GM06990 (cell line): ENCODE measurements around the gene STK40.

Experiments used
- DNase-seq: peaks from one replicate; pipeline ENCODE4 v3.0.0-alpha.2; 2011; ENCODE audit not compliant: insufficient read length; ENCODE audit errors: extremely low read depth
- H3K27me3 ChIP-seq: replicated peaks from 2 replicates; pipeline ENCODE4 v1.6.0; 2011; ENCODE audit warnings: low read length; ENCODE audit not compliant: control insufficient read depth, insufficient read depth
- H3K36me3 ChIP-seq: 2 replicates; pipeline ENCODE4 v1.5.1; 2011; ENCODE audit warnings: low read length; ENCODE audit not compliant: control insufficient read depth, insufficient read depth
- H3K4me3 ChIP-seq: replicated peaks from 2 replicates; pipeline ENCODE4 v1.5.1; 2011; ENCODE audit warnings: low read depth, mild to moderate bottlenecking, control low read depth, low read length
- CTCF ChIP-seq: IDR thresholded peaks from 2 replicates; pipeline ENCODE4 v1.5.1; 2011; ENCODE audit warnings: low read length, control low read depth, mild to moderate bottlenecking, inconsistent platforms; ENCODE audit not compliant: insufficient read depth, poor library complexity, severe bottlenecking

Gene STK40

GRCh38 chr1:36352910-36353878 is 32.5 kb downstream of the STK40 start:
- no peak for TF ChIP-seq CTCF
- no peak overlapping the region for H3K4me3 ChIP-seq
- H3K27me3 ChIP-seq: no peaks in the 10 kb centered on the region
- DNase-seq: no peak
- peaks cover 42% of the 10 kb centered on the region for H3K36me3 ChIP-seq

- no peak for TF ChIP-seq CTCF
- peaks cover 41% of the 10 kb centered on the region for H3K36me3 ChIP-seq
- no peaks in the 10 kb centered on the region for H3K27me3 ChIP-seq
- no peak for DNase-seq
- no peak overlapping the region for H3K4me3 ChIP-seq
Measured at GRCh38 chr1:36352125-36352909, 33.4 kb downstream of the STK40 start.

- H3K36me3 ChIP-seq: peaks cover 47% of the 10 kb centered on the region
- no peak overlapping the region for H3K4me3 ChIP-seq
- no peak for TF ChIP-seq CTCF
- no peak for DNase-seq
- no peaks in the 10 kb centered on the region for H3K27me3 ChIP-seq
Measured at GRCh38 chr1:36351227-36351977, 34.3 kb downstream of the STK40 start.

GRCh38 chr1:36350659-36351226 is 35.0 kb downstream of the STK40 start:
- H3K36me3 ChIP-seq: peaks cover 49% of the 10 kb centered on the region
- no peak overlapping the region for H3K4me3 ChIP-seq

More at GRCh38 chr1:36350659-36351226, 35.0 kb downstream of the STK40 start:
- DNase-seq: no peak
- no peak for TF ChIP-seq CTCF
- H3K27me3 ChIP-seq: no peaks in the 10 kb centered on the region
